Hematopoietic multipotent progenitor cell treated with erythropoietin and hydrocortisone succinate and interleukin-3 and kit ligand, for 8 days (in vitro differentiated cells): ENCODE results near the gene PDIA6.

ENCODE experiments used
- DNase-seq: peaks from one replicate; pipeline ENCODE4 v3.0.0-alpha.2; 2015

The PDIA6 gene

GRCh38 chr2:10778724-10779115 lies 33.9 kb downstream of the PDIA6 start:
- no peak for DNase-seq

GRCh38 chr2:10777842-10778723 lies 34.5 kb downstream of the PDIA6 start:
- DNase-seq, result no peak

- no peak for DNase-seq
Observed at GRCh38 chr2:10777111-10777841, 35.3 kb downstream of the PDIA6 start.

GRCh38 chr2:10776231-10776977 lies 36.2 kb downstream of the PDIA6 start:
- no peak for DNase-seq

GRCh38 chr2:10775831-10776230 lies 36.8 kb downstream of the PDIA6 start:
- no peak for DNase-seq

- DNase-seq, result no peak
Observed at GRCh38 chr2:10775021-10775780, 37.4 kb downstream of the PDIA6 start.

- no peak for DNase-seq
Observed at GRCh38 chr2:10774394-10774793, 38.2 kb downstream of the PDIA6 start.

GRCh38 chr2:10773821-10774341 lies 38.7 kb downstream of the PDIA6 start:
- DNase-seq, result no peak

GRCh38 chr2:10772868-10773215 lies 39.7 kb downstream of the PDIA6 start:
- DNase-seq, result no peak

- no peak for DNase-seq
Observed at GRCh38 chr2:10772201-10772867, 40.3 kb downstream of the PDIA6 start.

- DNase-seq, result no peak
Observed at GRCh38 chr2:10771786-10772185, 40.8 kb downstream of the PDIA6 start.

- no peak for DNase-seq
Observed at GRCh38 chr2:10770956-10771750, 41.4 kb downstream of the PDIA6 start.

- DNase-seq, result no peak
Observed at GRCh38 chr2:10768063-10768507, 44.5 kb downstream of the PDIA6 start.

GRCh38 chr2:10765914-10766313 lies 46.7 kb downstream of the PDIA6 start:
- DNase-seq, result no peak

GRCh38 chr2:10765461-10765860 lies 47.1 kb downstream of the PDIA6 start:
- DNase-seq, result no peak

- DNase-seq, result no peak
Observed at GRCh38 chr2:10764896-10765295, 47.7 kb downstream of the PDIA6 start.

- DNase-seq, result no peak
Observed at GRCh38 chr2:10764096-10764785, 48.3 kb downstream of the PDIA6 start.

GRCh38 chr2:10763461-10763800 lies 49.2 kb downstream of the PDIA6 start:
- no peak for DNase-seq

GRCh38 chr2:10762651-10763460 lies 49.7 kb downstream of the PDIA6 start:
- no peak for DNase-seq

GRCh38 chr2:10761591-10761990 lies 51.0 kb downstream of the PDIA6 start:
- no peak for DNase-seq
